ENCODE results near the gene MDM1.

DNA sequence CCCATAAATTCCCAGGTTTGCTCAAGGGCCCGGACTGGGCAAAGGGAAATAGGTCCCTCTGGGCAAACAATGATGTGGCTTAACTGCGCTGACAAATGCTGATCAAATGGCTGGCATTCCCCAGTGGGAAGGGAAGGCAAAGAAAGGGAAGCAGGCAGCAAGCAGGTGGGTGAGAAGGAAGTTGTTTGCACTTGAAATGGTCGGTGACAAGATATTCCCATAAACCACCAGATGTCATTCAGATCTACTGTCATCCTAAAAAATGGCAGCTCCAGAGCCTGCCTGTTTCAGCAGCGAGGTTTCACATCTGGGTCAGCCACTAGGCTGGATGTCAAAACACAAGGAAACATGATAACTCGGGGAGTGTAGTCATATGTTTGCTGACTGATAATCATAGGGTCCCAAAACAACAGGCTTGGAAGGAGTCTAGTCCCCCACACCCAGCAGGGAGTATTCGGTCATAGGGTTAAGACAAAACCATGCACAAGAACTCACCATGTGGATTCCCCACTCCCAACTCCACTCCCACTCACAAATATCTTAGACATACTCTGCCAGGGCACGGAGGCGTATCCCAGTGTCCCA lies 37.9 kb upstream of the MDM1 start:
- no peak for TF ChIP-seq POLR2AphosphoS5 (IDR thresholded peaks at IDR 0.05)
- TF ChIP-seq, protein P1, sequence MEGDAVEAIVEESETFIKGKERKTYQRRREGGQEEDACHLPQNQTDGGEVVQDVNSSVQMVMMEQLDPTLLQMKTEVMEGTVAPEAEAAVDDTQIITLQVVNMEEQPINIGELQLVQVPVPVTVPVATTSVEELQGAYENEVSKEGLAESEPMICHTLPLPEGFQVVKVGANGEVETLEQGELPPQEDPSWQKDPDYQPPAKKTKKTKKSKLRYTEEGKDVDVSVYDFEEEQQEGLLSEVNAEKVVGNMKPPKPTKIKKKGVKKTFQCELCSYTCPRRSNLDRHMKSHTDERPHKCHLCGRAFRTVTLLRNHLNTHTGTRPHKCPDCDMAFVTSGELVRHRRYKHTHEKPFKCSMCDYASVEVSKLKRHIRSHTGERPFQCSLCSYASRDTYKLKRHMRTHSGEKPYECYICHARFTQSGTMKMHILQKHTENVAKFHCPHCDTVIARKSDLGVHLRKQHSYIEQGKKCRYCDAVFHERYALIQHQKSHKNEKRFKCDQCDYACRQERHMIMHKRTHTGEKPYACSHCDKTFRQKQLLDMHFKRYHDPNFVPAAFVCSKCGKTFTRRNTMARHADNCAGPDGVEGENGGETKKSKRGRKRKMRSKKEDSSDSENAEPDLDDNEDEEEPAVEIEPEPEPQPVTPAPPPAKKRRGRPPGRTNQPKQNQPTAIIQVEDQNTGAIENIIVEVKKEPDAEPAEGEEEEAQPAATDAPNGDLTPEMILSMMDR (IDR thresholded peaks at IDR 0.05): no peak

Measured in stomach (tissue), 4 donors.